ENCODE results near the gene SMAD3. TPM values are rescaled to one million over a fixed set of nuclear protein-coding genes. Genes with fewer than 3 reads are reported as not detected.
"Not testable (repeated sequence)": the region's sequence is repeated elsewhere in the genome, so short reads cannot be mapped to it uniquely, and the experiment has no call there.

Gene SMAD3
- total and polyA plus RNA-seq, 4 donors: 10.9 to 41.6 (median 23.4) TPM

GRCh38 chr15:67018441-67018840 lies 47.0 kb upstream of the SMAD3 start:
- Histone ChIP-seq H3K9ac (ENCODE audit: insufficient read depth in 1 of 2, low read length in 2 of 2) (no peak overlapping the region), H3K4me3 (no peak overlapping the region), H3K4me1 (ENCODE audit: control insufficient read depth in 5 of 5, insufficient read depth in 5 of 5, low read length in 5 of 5) (peaks cover 0 to 2% (median 0%) of the 10 kb centered on the region in 5 donors), H3K27me3 (ENCODE audit: control insufficient read depth in 3 of 3, insufficient read depth in 3 of 3, low read length in 2 of 3) (no peaks in the 10 kb centered on the region), H3K36me3 (ENCODE audit: control insufficient read depth in 4 of 4, insufficient read depth in 4 of 4, low read length in 4 of 4) (no peaks in the 10 kb centered on the region), H3K27ac (ENCODE audit: low read depth in 1 of 2, low read length in 1 of 2) (no peak overlapping the region), H3K9me3 (ENCODE audit: control insufficient read depth in 4 of 4, insufficient read depth in 3 of 4, low read length in 3 of 4) (no peaks in the 10 kb centered on the region)
- TF ChIP-seq, protein P1, sequence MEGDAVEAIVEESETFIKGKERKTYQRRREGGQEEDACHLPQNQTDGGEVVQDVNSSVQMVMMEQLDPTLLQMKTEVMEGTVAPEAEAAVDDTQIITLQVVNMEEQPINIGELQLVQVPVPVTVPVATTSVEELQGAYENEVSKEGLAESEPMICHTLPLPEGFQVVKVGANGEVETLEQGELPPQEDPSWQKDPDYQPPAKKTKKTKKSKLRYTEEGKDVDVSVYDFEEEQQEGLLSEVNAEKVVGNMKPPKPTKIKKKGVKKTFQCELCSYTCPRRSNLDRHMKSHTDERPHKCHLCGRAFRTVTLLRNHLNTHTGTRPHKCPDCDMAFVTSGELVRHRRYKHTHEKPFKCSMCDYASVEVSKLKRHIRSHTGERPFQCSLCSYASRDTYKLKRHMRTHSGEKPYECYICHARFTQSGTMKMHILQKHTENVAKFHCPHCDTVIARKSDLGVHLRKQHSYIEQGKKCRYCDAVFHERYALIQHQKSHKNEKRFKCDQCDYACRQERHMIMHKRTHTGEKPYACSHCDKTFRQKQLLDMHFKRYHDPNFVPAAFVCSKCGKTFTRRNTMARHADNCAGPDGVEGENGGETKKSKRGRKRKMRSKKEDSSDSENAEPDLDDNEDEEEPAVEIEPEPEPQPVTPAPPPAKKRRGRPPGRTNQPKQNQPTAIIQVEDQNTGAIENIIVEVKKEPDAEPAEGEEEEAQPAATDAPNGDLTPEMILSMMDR (IDR thresholded peaks at IDR 0.05; ENCODE audit: control extremely low read depth, extremely low read depth): no peak
- WGBS, 2 donors: 78 to 83% methylated on average over 10 of the region's 10 CpGs
- no peak for DNase-seq
- no peak for ATAC-seq (ENCODE audit: insufficient read depth, low FRiP score)

DNA sequence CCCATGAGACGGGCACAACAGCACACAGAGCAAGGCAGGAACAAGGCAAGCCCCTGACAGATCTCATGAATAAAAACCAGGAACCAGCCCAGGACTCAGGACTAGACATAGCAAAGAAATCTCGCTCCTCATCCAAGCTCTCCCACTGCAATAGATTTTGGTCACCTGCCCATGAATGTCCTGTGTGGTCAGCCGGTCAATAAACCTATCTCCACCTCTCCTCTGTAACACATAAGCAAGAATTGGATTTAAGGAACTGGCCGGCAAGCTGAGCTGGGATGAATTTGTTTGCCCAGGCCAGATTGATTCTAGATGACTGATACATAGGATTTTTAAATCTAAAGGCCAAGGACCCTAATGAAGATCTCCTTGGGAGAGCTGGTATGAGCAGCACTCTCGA lies 46.3 kb upstream of the SMAD3 start:
- H3K9ac ChIP-seq (ENCODE audit: insufficient read depth in 1 of 2, low read length in 2 of 2): no peak overlapping the region
- TF ChIP-seq, protein P1 (IDR thresholded peaks at IDR 0.05; ENCODE audit: control extremely low read depth, extremely low read depth): no peak
- no peaks in the 10 kb centered on the region for H3K9me3 ChIP-seq (ENCODE audit: control insufficient read depth in 4 of 4, insufficient read depth in 3 of 4, low read length in 3 of 4)
- H3K27ac ChIP-seq (ENCODE audit: low read depth in 1 of 2, low read length in 1 of 2): no peak overlapping the region
- H3K4me1 ChIP-seq (ENCODE audit: control insufficient read depth in 5 of 5, insufficient read depth in 5 of 5, low read length in 5 of 5): peaks cover 4 to 8% (median 6%) of the 10 kb centered on the region in 5 donors
- ATAC-seq (ENCODE audit: insufficient read depth, low FRiP score) (no peak), DNase-seq (no peak)
- H3K36me3 ChIP-seq (ENCODE audit: control insufficient read depth in 4 of 4, insufficient read depth in 4 of 4, low read length in 4 of 4): no peaks in the 10 kb centered on the region
- WGBS, 2 donors: 88 to 93% methylated on average over 5 of the region's 5 CpGs
- no peak overlapping the region for H3K4me3 ChIP-seq
- no peaks in the 10 kb centered on the region for H3K27me3 ChIP-seq (ENCODE audit: control insufficient read depth in 3 of 3, insufficient read depth in 3 of 3, low read length in 2 of 3)

DNA sequence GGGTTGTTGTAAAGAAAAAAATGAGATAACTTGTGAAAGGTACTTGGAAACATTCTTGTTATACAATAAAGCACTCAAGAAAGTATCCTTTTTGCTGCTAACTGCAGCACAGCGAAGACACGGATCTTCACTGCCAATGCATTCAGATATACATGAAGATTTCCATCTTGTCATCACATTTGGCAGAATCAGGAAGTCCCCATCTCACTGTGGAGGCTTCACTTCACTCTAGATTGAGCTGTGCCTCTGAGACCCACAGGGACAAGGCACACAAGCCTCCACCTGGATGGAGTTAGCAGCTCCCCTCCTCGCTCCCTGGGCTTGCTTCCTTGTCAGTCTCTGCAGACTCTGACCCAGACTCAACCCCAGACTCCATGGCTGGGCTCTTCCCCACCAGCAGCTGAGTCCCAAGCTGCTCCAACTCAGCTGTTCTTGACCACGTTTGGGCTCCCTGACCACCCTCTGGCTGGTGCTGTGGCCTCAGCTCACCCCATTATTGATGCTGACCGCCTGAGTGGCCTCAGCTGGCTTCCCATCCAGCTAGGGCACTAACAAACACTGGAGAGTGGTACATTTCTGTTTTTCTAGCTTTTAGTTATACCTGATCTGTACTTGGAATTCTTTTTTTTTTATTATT lies 45.4 kb upstream of the SMAD3 start:
- 69 to 75% methylated on average over 5 of the region's 5 CpGs for WGBS, 2 donors
- H3K4me3 ChIP-seq: no peak overlapping the region
- ATAC-seq (ENCODE audit: insufficient read depth, low FRiP score) (no peak), DNase-seq (no peak)
- H3K27me3 ChIP-seq (ENCODE audit: control insufficient read depth in 3 of 3, insufficient read depth in 3 of 3, low read length in 2 of 3): no peaks in the 10 kb centered on the region
- H3K36me3 ChIP-seq (ENCODE audit: control insufficient read depth in 4 of 4, insufficient read depth in 4 of 4, low read length in 4 of 4): no peaks in the 10 kb centered on the region
- no peak overlapping the region for H3K9ac ChIP-seq (ENCODE audit: insufficient read depth in 1 of 2, low read length in 2 of 2)
- H3K27ac ChIP-seq (ENCODE audit: low read depth in 1 of 2, low read length in 1 of 2): no peak overlapping the region
- TF ChIP-seq, protein P1 (IDR thresholded peaks at IDR 0.05; ENCODE audit: control extremely low read depth, extremely low read depth): no peak
- no peaks in the 10 kb centered on the region for H3K9me3 ChIP-seq (ENCODE audit: control insufficient read depth in 4 of 4, insufficient read depth in 3 of 4, low read length in 3 of 4)
- peaks cover 9 to 15% (median 13%) of the 10 kb centered on the region in 5 donors for H3K4me1 ChIP-seq (ENCODE audit: control insufficient read depth in 5 of 5, insufficient read depth in 5 of 5, low read length in 5 of 5)

DNA sequence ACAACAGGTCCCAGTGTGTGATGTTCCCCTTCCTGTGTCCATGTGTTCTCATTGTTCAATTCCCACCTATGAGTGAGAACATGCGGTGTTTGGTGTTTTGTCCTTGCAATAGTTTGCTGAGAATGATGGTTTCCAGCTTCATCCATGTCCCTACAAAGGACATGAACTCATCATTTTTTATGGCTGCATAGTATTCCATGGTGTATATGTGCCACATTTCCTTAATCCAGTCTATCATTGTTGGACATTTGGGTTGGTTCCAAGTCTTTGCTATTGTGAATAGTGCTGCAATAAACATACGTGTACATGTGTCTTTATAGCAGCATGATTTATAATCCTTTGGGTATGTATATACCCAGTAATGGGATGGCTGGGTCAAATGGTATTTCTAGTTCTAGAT lies 44.7 kb upstream of the SMAD3 start:
- ATAC-seq (ENCODE audit: insufficient read depth, low FRiP score); DNase-seq; H3K27ac ChIP-seq (ENCODE audit: low read depth in 1 of 2, low read length in 1 of 2); H3K9me3 ChIP-seq (ENCODE audit: control insufficient read depth in 4 of 4, insufficient read depth in 3 of 4, low read length in 3 of 4); H3K36me3 ChIP-seq (ENCODE audit: control insufficient read depth in 4 of 4, insufficient read depth in 4 of 4, low read length in 4 of 4); H3K9ac ChIP-seq (ENCODE audit: insufficient read depth in 1 of 2, low read length in 2 of 2); H3K27me3 ChIP-seq (ENCODE audit: control insufficient read depth in 3 of 3, insufficient read depth in 3 of 3, low read length in 2 of 3); H3K4me3 ChIP-seq: not testable (repeated sequence)
- WGBS, 2 donors: 72 to 77% methylated on average over 1 to 2 of the region's 2 CpGs
- H3K4me1 ChIP-seq (ENCODE audit: control insufficient read depth in 5 of 5, insufficient read depth in 5 of 5, low read length in 5 of 5): peaks cover 10 to 22% (median 19%) of the 10 kb centered on the region in 5 donors
